Fibroblast of skin of back (primary cell): ENCODE results near the gene ZDHHC18.
"Not testable (repeated sequence)": the region's sequence is repeated elsewhere in the genome, so short reads cannot be mapped to it uniquely, and the experiment has no call there.

ENCODE experiments used
- DNase-seq: peaks from one replicate; pipeline ENCODE4 v3.0.0-alpha.2; 2013

ZDHHC18 gene

GRCh38 chr1:26858891-26859640 lies 32.6 kb downstream of the ZDHHC18 start:
- no peak for DNase-seq

GRCh38 chr1:26861286-26861701 lies 34.8 kb downstream of the ZDHHC18 start:
- DNase-seq: peak; percentile 59

- peak; percentile 45 for DNase-seq
These were observed 35.4 kb downstream of the ZDHHC18 start for GRCh38 chr1:26861889-26862378.

- DNase-seq: no peak
These were observed 36.5 kb downstream of the ZDHHC18 start, which contains the start of gene SFN for GRCh38 chr1:26862781-26863684. SFN (plus strand) TSS chr1:26863149; CDS start chr1:26863213, 64 bp downstream.

GRCh38 chr1:26863685-26864077 lies 37.2 kb downstream of the ZDHHC18 start:
- no peak for DNase-seq

- peak; percentile 98 for DNase-seq
These were observed 38.4 kb downstream of the ZDHHC18 start for GRCh38 chr1:26864610-26865480.

GRCh38 chr1:26873097-26873496 lies 46.6 kb downstream of the ZDHHC18 start:
- not testable (repeated sequence) for DNase-seq

- DNase-seq: no peak
These were observed 48.4 kb downstream of the ZDHHC18 start for GRCh38 chr1:26874896-26875295.

- DNase-seq: no peak
These were observed 50.8 kb downstream of the ZDHHC18 start for GRCh38 chr1:26877326-26877725.

- no peak for DNase-seq
These were observed 53.3 kb downstream of the ZDHHC18 start for GRCh38 chr1:26879793-26880192.

GRCh38 chr1:26881611-26882010 lies 55.1 kb downstream of the ZDHHC18 start:
- not testable (repeated sequence) for DNase-seq

GRCh38 chr1:26882696-26883463 lies 56.4 kb downstream of the ZDHHC18 start:
- no peak for DNase-seq

- peak; percentile 35 for DNase-seq
These were observed 60.6 kb downstream of the ZDHHC18 start for GRCh38 chr1:26887125-26887524.

GRCh38 chr1:26888231-26888630 lies 61.7 kb downstream of the ZDHHC18 start:
- DNase-seq: no peak

- peak; percentile 81 for DNase-seq
These were observed 63.3 kb downstream of the ZDHHC18 start, which contains the start of gene GPN2 for GRCh38 chr1:26889551-26890466. GPN2 (minus strand) TSS chr1:26890283; CDS start chr1:26890096, 187 bp downstream.

GRCh38 chr1:26890467-26890796 lies 63.9 kb downstream of the ZDHHC18 start:
- DNase-seq: no peak

- DNase-seq: no peak
These were observed 67.8 kb downstream of the ZDHHC18 start for GRCh38 chr1:26894263-26894662.

GRCh38 chr1:26897351-26897750 lies 70.9 kb downstream of the ZDHHC18 start:
- DNase-seq: no peak

- peak; percentile 93 for DNase-seq
These were observed 73.7 kb downstream of the ZDHHC18 start, which contains the start of gene GPATCH3 for GRCh38 chr1:26900001-26900814. GPATCH3 (minus strand) TSS chr1:26900467; CDS start chr1:26900442, 25 bp downstream.
